ENCODE measurements around the gene GPC6.

The GPC6 gene

GRCh38 chr13:93341517-93341916 is 114.9 kb downstream of the GPC6 start:
- Histone ChIP-seq H2BK12ac (ENCODE audit: low read length in 2 of 2) (no peak overlapping the region), H3K9ac (ENCODE audit: low read length) (no peak overlapping the region), H4K91ac (ENCODE audit: low read length) (no peak overlapping the region), H3K18ac (ENCODE audit: low read depth in 1 of 2, low read length in 2 of 2) (no peak overlapping the region), H3K27me3 (ENCODE audit: control insufficient read depth in 1 of 2, insufficient read depth in 1 of 2, low read length in 2 of 2) (no peaks in the 10 kb centered on the region), H3K4me2 (ENCODE audit: low read length, poor library complexity, severe bottlenecking) (no peak overlapping the region), H2AK5ac (ENCODE audit: low read length, severe bottlenecking) (no peak overlapping the region), H3K36me3 (ENCODE audit: control insufficient read depth in 1 of 2, insufficient read depth in 2 of 2, low read depth in 1 of 2, low read length in 2 of 2) (no peaks in the 10 kb centered on the region), H3K4ac (ENCODE audit: low read depth in 1 of 2, low read length in 2 of 2) (no peak overlapping the region), H3K23ac (ENCODE audit: low read length in 2 of 2) (no peak overlapping the region), H3K9me3 (ENCODE audit: control insufficient read depth, low read length) (no peaks in the 10 kb centered on the region), H3K4me3 (ENCODE audit: insufficient read depth in 1 of 2, low read depth in 1 of 2, low read length in 2 of 2) (no peak overlapping the region), H3K27ac (ENCODE audit: low read length, poor library complexity, severe bottlenecking) (no peak overlapping the region), H2BK120ac (ENCODE audit: low read depth, low read length) (no peak overlapping the region), H2BK15ac (ENCODE audit: low read depth, poor library complexity, severe bottlenecking) (no peak overlapping the region), H3K79me1 (replicated peaks; ENCODE audit: low read length, poor library complexity, severe bottlenecking) (peaks cover 8% of the 10 kb centered on the region), H4K8ac (ENCODE audit: low read length) (no peak overlapping the region), H2BK5ac (ENCODE audit: low read depth, low read length, poor library complexity, severe bottlenecking) (no peak overlapping the region), H2AFZ (ENCODE audit: low read depth, low read length) (no peak overlapping the region), H3K4me1 (ENCODE audit: control insufficient read depth, insufficient read depth, low read depth, low read length) (no peaks in the 10 kb centered on the region), H3K14ac (ENCODE audit: low read length in 2 of 2) (no peak overlapping the region)
- no peak for DNase-seq
- WGBS: 82% methylated on average over 3 of the region's 4 CpGs

GRCh38 chr13:93343097-93343496 is 116.5 kb downstream of the GPC6 start:
- Histone ChIP-seq H4K91ac (ENCODE audit: low read length) (no peak overlapping the region), H3K27ac (ENCODE audit: low read length, poor library complexity, severe bottlenecking) (no peak overlapping the region), H3K18ac (ENCODE audit: low read depth in 1 of 2, low read length in 2 of 2) (no peak overlapping the region), H2AFZ (ENCODE audit: low read depth, low read length) (no peak overlapping the region), H3K23ac (ENCODE audit: low read length in 2 of 2) (no peak overlapping the region), H2BK15ac (ENCODE audit: low read depth, poor library complexity, severe bottlenecking) (no peak overlapping the region), H3K9ac (ENCODE audit: low read length) (no peak overlapping the region), H4K8ac (ENCODE audit: low read length) (no peak overlapping the region), H3K4me3 (ENCODE audit: insufficient read depth in 1 of 2, low read depth in 1 of 2, low read length in 2 of 2) (no peak overlapping the region), H3K79me1 (replicated peaks; ENCODE audit: low read length, poor library complexity, severe bottlenecking) (peaks cover 8% of the 10 kb centered on the region), H3K4me2 (ENCODE audit: low read length, poor library complexity, severe bottlenecking) (no peak overlapping the region), H3K27me3 (ENCODE audit: control insufficient read depth in 1 of 2, insufficient read depth in 1 of 2, low read length in 2 of 2) (no peaks in the 10 kb centered on the region), H2BK5ac (ENCODE audit: low read depth, low read length, poor library complexity, severe bottlenecking) (no peak overlapping the region), H2AK5ac (ENCODE audit: low read length, severe bottlenecking) (no peak overlapping the region), H2BK12ac (ENCODE audit: low read length in 2 of 2) (no peak overlapping the region), H3K36me3 (ENCODE audit: control insufficient read depth in 1 of 2, insufficient read depth in 2 of 2, low read depth in 1 of 2, low read length in 2 of 2) (no peaks in the 10 kb centered on the region), H3K14ac (ENCODE audit: low read length in 2 of 2) (no peak overlapping the region), H3K9me3 (ENCODE audit: control insufficient read depth, low read length) (peaks cover 12% of the 10 kb centered on the region), H3K4ac (ENCODE audit: low read depth in 1 of 2, low read length in 2 of 2) (no peak overlapping the region), H2BK120ac (ENCODE audit: low read depth, low read length) (no peak overlapping the region), H3K4me1 (ENCODE audit: control insufficient read depth, insufficient read depth, low read depth, low read length) (no peaks in the 10 kb centered on the region)
- WGBS: 100% methylated on average over 3 of the region's 4 CpGs
- DNase-seq: no peak

DNA sequence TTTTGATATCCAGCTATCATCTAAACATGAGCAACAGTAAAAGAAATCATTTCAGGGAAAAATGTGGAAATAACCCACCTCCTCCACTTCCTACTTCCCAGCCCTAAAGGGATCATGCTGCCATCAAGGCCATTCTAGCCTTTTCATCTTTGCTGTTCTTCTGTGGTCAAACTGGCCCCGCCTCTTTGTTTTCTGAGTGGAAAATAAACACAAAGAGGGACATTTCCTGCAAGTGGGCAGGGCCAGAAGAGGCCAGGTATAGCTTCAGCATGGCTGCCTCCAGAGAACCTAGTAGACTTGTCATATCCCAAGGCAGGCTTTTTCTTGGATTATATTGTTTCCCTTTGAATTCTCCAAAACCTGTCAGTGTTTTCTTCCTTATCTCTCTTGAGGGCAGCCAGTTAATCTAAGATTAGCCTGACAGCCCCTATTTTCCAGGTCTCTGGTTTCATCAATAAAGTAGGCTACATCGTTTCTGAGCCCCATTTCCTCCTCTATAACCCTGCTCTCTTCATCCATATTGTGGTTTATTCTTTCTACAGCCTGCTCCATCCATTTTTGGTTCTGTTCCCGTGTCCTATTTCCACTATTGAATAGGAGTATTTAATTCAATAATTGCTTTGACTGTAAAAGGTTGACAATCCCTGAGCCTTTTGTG is 117.6 kb downstream of the GPC6 start:
- WGBS: 72% methylated on average over 2 of the region's 3 CpGs
- no peak overlapping the region for H2AFZ ChIP-seq (ENCODE audit: low read depth, low read length)
- no peak overlapping the region for H3K18ac ChIP-seq (ENCODE audit: low read depth in 1 of 2, low read length in 2 of 2)

DNA sequence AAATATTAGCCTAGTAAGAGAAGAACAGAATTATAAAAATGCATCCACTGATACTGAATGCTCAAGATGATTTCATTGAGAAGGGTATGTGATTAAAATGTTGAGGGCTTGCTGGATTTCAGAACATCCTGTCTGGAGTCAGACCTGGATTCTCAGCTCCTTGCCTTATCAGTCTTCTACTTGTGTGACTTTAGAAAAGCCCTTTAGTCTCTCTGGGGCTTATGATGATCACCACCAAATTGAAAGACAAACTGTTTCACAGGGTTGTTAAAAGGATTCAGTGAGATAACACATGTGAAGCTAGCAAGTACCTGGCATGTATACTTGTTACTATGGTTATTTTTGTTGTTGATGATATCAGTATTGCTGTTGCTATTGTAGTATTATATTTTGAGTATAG is 118.4 kb downstream of the GPC6 start:
- Histone ChIP-seq H4K8ac (ENCODE audit: low read length) (no peak overlapping the region), H2BK120ac (ENCODE audit: low read depth, low read length) (no peak overlapping the region), H2BK15ac (ENCODE audit: low read depth, poor library complexity, severe bottlenecking) (no peak overlapping the region), H3K27ac (ENCODE audit: low read length, poor library complexity, severe bottlenecking) (no peak overlapping the region), H3K18ac (ENCODE audit: low read depth in 1 of 2, low read length in 2 of 2) (no peak overlapping the region), H3K23ac (ENCODE audit: low read length in 2 of 2) (no peak overlapping the region), H4K91ac (ENCODE audit: low read length) (no peak overlapping the region), H3K14ac (ENCODE audit: low read length in 2 of 2) (no peak overlapping the region), H3K4ac (ENCODE audit: low read depth in 1 of 2, low read length in 2 of 2) (no peak overlapping the region), H3K79me1 (replicated peaks; ENCODE audit: low read length, poor library complexity, severe bottlenecking) (peaks cover 8% of the 10 kb centered on the region), H3K9ac (ENCODE audit: low read length) (no peak overlapping the region), H2BK5ac (ENCODE audit: low read depth, low read length, poor library complexity, severe bottlenecking) (no peak overlapping the region), H3K4me3 (ENCODE audit: insufficient read depth in 1 of 2, low read depth in 1 of 2, low read length in 2 of 2) (no peak overlapping the region), H3K36me3 (ENCODE audit: control insufficient read depth in 1 of 2, insufficient read depth in 2 of 2, low read depth in 1 of 2, low read length in 2 of 2) (no peaks in the 10 kb centered on the region), H2AK5ac (ENCODE audit: low read length, severe bottlenecking) (no peak overlapping the region), H2BK12ac (ENCODE audit: low read length in 2 of 2) (no peak overlapping the region), H2AFZ (ENCODE audit: low read depth, low read length) (no peak overlapping the region), H3K4me1 (ENCODE audit: control insufficient read depth, insufficient read depth, low read depth, low read length) (no peaks in the 10 kb centered on the region), H3K9me3 (ENCODE audit: control insufficient read depth, low read length) (peaks cover 21% of the 10 kb centered on the region), H3K27me3 (ENCODE audit: control insufficient read depth in 1 of 2, insufficient read depth in 1 of 2, low read length in 2 of 2) (no peaks in the 10 kb centered on the region), H3K4me2 (ENCODE audit: low read length, poor library complexity, severe bottlenecking) (no peak overlapping the region)
- no peak for DNase-seq

More for the DNA sequence above, 117.6 kb downstream of the GPC6 start:
- Histone ChIP-seq H4K8ac (ENCODE audit: low read length) (no peak overlapping the region), H2BK5ac (ENCODE audit: low read depth, low read length, poor library complexity, severe bottlenecking) (no peak overlapping the region), H3K4me2 (ENCODE audit: low read length, poor library complexity, severe bottlenecking) (no peak overlapping the region), H3K14ac (ENCODE audit: low read length in 2 of 2) (no peak overlapping the region), H2AK5ac (ENCODE audit: low read length, severe bottlenecking) (no peak overlapping the region), H3K4me3 (ENCODE audit: insufficient read depth in 1 of 2, low read depth in 1 of 2, low read length in 2 of 2) (no peak overlapping the region), H3K4ac (ENCODE audit: low read depth in 1 of 2, low read length in 2 of 2) (no peak overlapping the region), H4K91ac (ENCODE audit: low read length) (no peak overlapping the region), H2BK15ac (ENCODE audit: low read depth, poor library complexity, severe bottlenecking) (no peak overlapping the region), H3K9me3 (ENCODE audit: control insufficient read depth, low read length) (peaks cover 21% of the 10 kb centered on the region), H3K9ac (ENCODE audit: low read length) (no peak overlapping the region), H3K79me1 (replicated peaks; ENCODE audit: low read length, poor library complexity, severe bottlenecking) (peaks cover 8% of the 10 kb centered on the region), H3K27me3 (ENCODE audit: control insufficient read depth in 1 of 2, insufficient read depth in 1 of 2, low read length in 2 of 2) (no peaks in the 10 kb centered on the region), H2BK120ac (ENCODE audit: low read depth, low read length) (no peak overlapping the region), H3K27ac (ENCODE audit: low read length, poor library complexity, severe bottlenecking) (no peak overlapping the region), H3K23ac (ENCODE audit: low read length in 2 of 2) (no peak overlapping the region), H2BK12ac (ENCODE audit: low read length in 2 of 2) (no peak overlapping the region), H3K4me1 (ENCODE audit: control insufficient read depth, insufficient read depth, low read depth, low read length) (no peaks in the 10 kb centered on the region), H3K36me3 (ENCODE audit: control insufficient read depth in 1 of 2, insufficient read depth in 2 of 2, low read depth in 1 of 2, low read length in 2 of 2) (no peaks in the 10 kb centered on the region)
- no peak for DNase-seq

Measured in mesenchymal stem cell (in vitro differentiated cells and primary cell).